Endothelial cell of umbilical vein (primary cell): Measurements from ENCODE around the gene FAM131C.
"Not testable (repeated sequence)": the region's sequence is repeated elsewhere in the genome, so short reads cannot be mapped to it uniquely, and the experiment has no call there.

ENCODE experiments used
- CTCF ChIP-seq, 2 donors: IDR thresholded peaks; 1 replicate in 1 of 2; 2 replicates in 1 of 2; pipeline ENCODE4 v1.5.1; 2011; ENCODE audit warnings: low read length in 2 of 2, mild to moderate bottlenecking in 2 of 2, moderate library complexity in 2 of 2, control low read depth in 1 of 2, inconsistent platforms in 1 of 2, low read depth in 1 of 2; ENCODE audit not compliant: insufficient read depth in 1 of 2; ENCODE audit errors: extremely low read depth in 1 of 2
- EZH2 ChIP-seq: IDR thresholded peaks from 2 replicates; pipeline ENCODE4 v1.6.1; 2012; ENCODE audit warnings: borderline replicate concordance, low read depth, mild to moderate bottlenecking, moderate library complexity, low read length, inconsistent platforms; ENCODE audit not compliant: severe bottlenecking
- FOS ChIP-seq: IDR thresholded peaks from 2 replicates; pipeline ENCODE4 v1.6.1; 2011; ENCODE audit warnings: mild to moderate bottlenecking, low read length, moderate library complexity, borderline replicate concordance; ENCODE audit not compliant: insufficient read depth
- JUN ChIP-seq: IDR thresholded peaks from 2 replicates; pipeline ENCODE4 v1.6.1; 2011; ENCODE audit warnings: borderline replicate concordance, low read depth; ENCODE audit not compliant: insufficient read length, insufficient read depth
- MAX ChIP-seq: IDR thresholded peaks from 2 replicates; pipeline ENCODE4 v1.6.1; 2011; ENCODE audit not compliant: insufficient read depth, insufficient read length
- POLR2A ChIP-seq: IDR thresholded peaks from 2 replicates; pipeline ENCODE4 v1.6.1; 2012; ENCODE audit warnings: low read depth, mild to moderate bottlenecking, control low read depth, low read length
- POLR2AphosphoS5 ChIP-seq: IDR thresholded peaks from 2 replicates; pipeline ENCODE4 v1.6.1; 2012; ENCODE audit warnings: low read depth, mild to moderate bottlenecking, control low read depth, low read length, moderate library complexity; ENCODE audit not compliant: insufficient read depth

GRCh38 chr1:16029003-16029268 is 44.5 kb downstream of the FAM131C start:
- TF ChIP-seq MAX; POLR2AphosphoS5; POLR2A; CTCF (IDR thresholded peaks at IDR 0.05; ENCODE audit: extremely low read depth in 1 of 2, insufficient read depth in 1 of 2, low read depth in 1 of 2, low read length in 2 of 2); EZH2; FOS; JUN: not testable (repeated sequence)
